Measurements from ENCODE around the gene NOCT. TPM values are rescaled to one million over a fixed set of nuclear protein-coding genes. Genes with fewer than 3 reads are reported as not detected.

NOCT gene
- total and polyA plus RNA-seq, 2 of the 8 experiments (the other 6 are each of a cell fraction or from before 2014, with no cell fraction given), result 10.4 to 45.5 TPM

DNA sequence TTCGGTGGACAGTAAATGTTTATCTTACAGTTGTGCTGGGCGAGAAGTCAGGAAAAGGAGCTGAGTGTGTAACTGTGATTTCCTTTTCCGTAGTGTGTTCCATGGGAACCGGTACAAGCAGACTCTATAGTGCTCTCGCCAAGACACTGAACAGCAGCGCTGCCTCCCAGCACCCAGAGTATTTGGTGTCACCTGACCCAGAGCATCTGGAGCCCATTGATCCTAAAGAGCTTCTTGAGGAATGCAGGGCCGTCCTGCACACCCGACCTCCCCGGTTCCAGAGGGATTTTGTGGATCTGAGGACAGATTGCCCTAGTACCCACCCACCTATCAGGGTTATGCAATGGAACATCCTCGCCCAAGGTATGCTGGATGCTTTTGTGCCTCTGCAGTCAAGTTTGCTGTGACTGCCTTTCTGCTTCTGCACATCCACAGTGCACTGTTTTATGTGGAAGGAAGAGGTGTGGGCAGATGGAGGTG lies 27.4 kb downstream of the NOCT start:
- Histone ChIP-seq H3K79me2 (ENCODE audit: control insufficient read depth in 1 of 2, insufficient read depth in 2 of 2, low read length in 2 of 2) (peaks cover 0 to 58% of the 10 kb centered on the region in 2 experiments; a peak in 3 of 4 replicates), H3K56ac (replicated peaks; ENCODE audit: insufficient read length, low read depth, low read length) (no peak overlapping the region), H3K4me2 (ENCODE audit: insufficient read depth in 1 of 2, low read depth in 2 of 2, low read length in 2 of 2) (no peak overlapping the region), H4K5ac (ENCODE audit: insufficient read length, low read depth, low read length) (no peak overlapping the region), H3K4me1 (replicated peaks in 1 of 4; ENCODE audit: control insufficient read depth in 3 of 4, insufficient read depth in 4 of 4, low read length in 3 of 4) (no peaks in the 10 kb centered on the region), H3K27me3 (replicated peaks in 1 of 4; ENCODE audit: control insufficient read depth in 3 of 4, extremely low read depth in 1 of 4, insufficient read depth in 3 of 4, low read length in 3 of 4) (no peaks in the 10 kb centered on the region), H3K23me2 (ENCODE audit: low read depth, low read length) (no peaks in the 10 kb centered on the region), H3K4me3 (ENCODE audit: extremely low read depth in 1 of 4, insufficient read depth in 2 of 4, low read depth in 3 of 4, low read length in 4 of 4) (no peak overlapping the region), H3K14ac (ENCODE audit: insufficient read length) (no peak overlapping the region), H2AK5ac (ENCODE audit: low read depth, low read length) (no peak overlapping the region), H3K27ac (ENCODE audit: low read depth, low read length) (no peak overlapping the region), H2BK120ac (replicated peaks; ENCODE audit: low read depth, low read length) (no peak overlapping the region), H3K4ac (replicated peaks; ENCODE audit: insufficient read length, low read depth, low read length) (no peak overlapping the region), H3K9ac (replicated peaks in 1 of 4; ENCODE audit: extremely low read depth in 1 of 4, low read depth in 3 of 4, low read length in 3 of 4) (no peak overlapping the region), H4K20me1 (replicated peaks in 1 of 2; ENCODE audit: control insufficient read depth in 1 of 2, insufficient read depth in 2 of 2, low read length in 2 of 2) (peaks cover 6 to 13% of the 10 kb centered on the region in 2 experiments), H3K23ac (ENCODE audit: insufficient read length) (no peak overlapping the region), H4K8ac (ENCODE audit: extremely low read depth, insufficient read depth, low read length) (no peak overlapping the region), H2BK15ac (ENCODE audit: low read length) (no peak overlapping the region), H3K79me1 (ENCODE audit: low read depth, low read length) (peaks cover 8% of the 10 kb centered on the region; the same call in 1 of the 2 replicates), H3K18ac (ENCODE audit: extremely low read depth, low read length) (no peak overlapping the region), H2BK12ac (ENCODE audit: low read depth, low read length) (no peak overlapping the region), H2AFZ (ENCODE audit: low read length) (no peak overlapping the region), H3K9me3 (ENCODE audit: insufficient read depth in 2 of 2, low read depth in 1 of 2, low read length in 1 of 2) (no peaks in the 10 kb centered on the region), H2BK20ac (ENCODE audit: low read length) (no peak overlapping the region), H3K36me3 (ENCODE audit: control insufficient read depth in 2 of 4, insufficient read depth in 4 of 4, low read length in 3 of 4) (peaks cover 3 to 48% (median 17%) of the 10 kb centered on the region in 4 experiments; a peak in 6 of 8 replicates), H4K91ac (replicated peaks; ENCODE audit: insufficient read length, low read length) (no peak overlapping the region), H2BK5ac (ENCODE audit: low read depth, low read length) (no peak overlapping the region)
- DNase-seq (ENCODE audit: low read depth in 1 of 2, low spot score in 2 of 2) (peak in 1 of 2 experiments; percentile 45), FAIRE-seq (no peak)
- TF ChIP-seq, protein P1, sequence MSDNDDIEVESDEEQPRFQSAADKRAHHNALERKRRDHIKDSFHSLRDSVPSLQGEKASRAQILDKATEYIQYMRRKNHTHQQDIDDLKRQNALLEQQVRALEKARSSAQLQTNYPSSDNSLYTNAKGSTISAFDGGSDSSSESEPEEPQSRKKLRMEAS (IDR thresholded peaks at IDR 0.05), result no peak
- TF ChIP-seq, protein P2, sequence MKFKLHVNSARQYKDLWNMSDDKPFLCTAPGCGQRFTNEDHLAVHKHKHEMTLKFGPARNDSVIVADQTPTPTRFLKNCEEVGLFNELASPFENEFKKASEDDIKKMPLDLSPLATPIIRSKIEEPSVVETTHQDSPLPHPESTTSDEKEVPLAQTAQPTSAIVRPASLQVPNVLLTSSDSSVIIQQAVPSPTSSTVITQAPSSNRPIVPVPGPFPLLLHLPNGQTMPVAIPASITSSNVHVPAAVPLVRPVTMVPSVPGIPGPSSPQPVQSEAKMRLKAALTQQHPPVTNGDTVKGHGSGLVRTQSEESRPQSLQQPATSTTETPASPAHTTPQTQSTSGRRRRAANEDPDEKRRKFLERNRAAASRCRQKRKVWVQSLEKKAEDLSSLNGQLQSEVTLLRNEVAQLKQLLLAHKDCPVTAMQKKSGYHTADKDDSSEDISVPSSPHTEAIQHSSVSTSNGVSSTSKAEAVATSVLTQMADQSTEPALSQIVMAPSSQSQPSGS (IDR thresholded peaks at IDR 0.05; ENCODE audit: low read length), result no peak
- TF ChIP-seq ZNF274 (IDR thresholded peaks at IDR 0.05; ENCODE audit: borderline replicate concordance, extremely low read depth, low read length), result no peak
- TF ChIP-seq GTF2F1 (IDR thresholded peaks at IDR 0.05; ENCODE audit: borderline replicate concordance, low read depth, low read length), result no peak
- TF ChIP-seq POLR2AphosphoS5 (IDR thresholded peaks at IDR 0.05; ENCODE audit: low read depth, low read length), result no peak; the same call in 1 of the 2 replicates
- TF ChIP-seq RAD21 (IDR thresholded peaks at IDR 0.05 in 1 of 2, conservative IDR thresholded peaks at IDR 0.05 in 1 of 2; ENCODE audit: low read depth in 2 of 2, low read length in 2 of 2), result no peak
- TF ChIP-seq HDAC6 (IDR thresholded peaks at IDR 0.05; ENCODE audit: low read depth, low read length), result no peak
- CTCF ChIA-PET (ENCODE audit: partially characterized antibody), result interaction anchor here (1.0 to 4.6 kb wide), 4 partner anchors 10 to 100 kb away, joined by 3 to 37 read pairs (median 6); no protein-coding TSS in a partner anchor
- POLR2A ChIA-PET (ENCODE audit: partially characterized antibody), result interaction anchor here (0.6 to 1.4 kb wide), 3 partner anchors 12 to 203 kb away, joined by 4 to 5 read pairs (median 4); partner anchors contain the start of gene NOCT
- 86% methylated on average over 10 of the region's 10 CpGs; no CpG with 5 or more reads in 1 of the 2 experiments for WGBS, 2 experiments (ENCODE audit: extremely low coverage in 1 of 2, insufficient coverage in 1 of 2, insufficient read length in 1 of 2, insufficient replicate concordance in 2 of 2, low coverage in 1 of 2, low lambda C conversion rate in 2 of 2, missing lambda C conversion rate in 1 of 2)

Measured in H1 (cell line).